A549 (cell line): Measurements from ENCODE around the gene JAKMIP1. TPM values are rescaled to one million over a fixed set of nuclear protein-coding genes. Genes with fewer than 3 reads are reported as not detected.
"Not testable (repeated sequence)": the region's sequence is repeated elsewhere in the genome, so short reads cannot be mapped to it uniquely, and the experiment has no call there.

Source experiments
- ATAC-seq, 2 experiments: fragments of 200-7000 bp in 1 of 2; fragments of >200 bp in 1 of 2; cut with Nextera tagmentation in 1 of 2; cut with Tn5 transposase in 1 of 2; 3 replicates each; pipeline versions ENCODE4 v1.8.0 to v1.9.1; 2018 to 2020; ENCODE audit warnings: mild to moderate bottlenecking in 1 of 2, moderate library complexity in 1 of 2
- CTCF ChIA-PET: fragments of 300-600 bp; sonication (Branson Sonifier 250); formaldehyde crosslinking; extraction: SDS; loops from one replicate; lab custom pipeline; 2021; ENCODE audit warnings: antibody characterized with exemption, inconsistent platforms; lab: Yijun Ruan, JAX
- POLR2A ChIA-PET: fragments of 350-600 bp; formaldehyde crosslinking; extraction: SDS; loops from one replicate; lab custom pipeline; 2021; ENCODE audit warnings: antibody characterized with exemption, inconsistent platforms; lab: Yijun Ruan, JAX
- DNase-seq, 2 experiments: peaks; one replicate each; pipeline versions ENCODE4 v3.0.0 to v3.0.0-alpha.2; 2011 to 2016; ENCODE audit warnings: low read depth in 1 of 2, low spot score in 1 of 2
- FAIRE-seq: peaks from 2 replicates; lab custom pipeline; 2011; peaks lifted over from hg19 to GRCh38; lab: Jason Lieb, UNC
- H3K27ac ChIP-seq, 2 experiments: fragments of >200 bp; sonication (Bioruptor Twin); formaldehyde crosslinking; 3 replicates each; pipeline ENCODE4 v1.5.1; 2016 to 2017
- H3K4me1 ChIP-seq: fragments of >200 bp; sonication (Bioruptor Twin); formaldehyde crosslinking; 3 replicates; pipeline ENCODE4 v1.6.1; 2016
- H3K4me2 ChIP-seq: fragments of >200 bp; sonication (Bioruptor Twin); formaldehyde crosslinking; 3 replicates; pipeline ENCODE4 v1.6.1; 2016
- H3K4me3 ChIP-seq: fragments of >200 bp; sonication (Bioruptor Twin); formaldehyde crosslinking; 3 replicates; pipeline ENCODE4 v1.5.1; 2016
- H3K9me3 ChIP-seq: fragments of >200 bp; sonication (Bioruptor Twin); formaldehyde crosslinking; 3 replicates; pipeline ENCODE4 v1.6.1; 2016
- BHLHE40 ChIP-seq: IDR thresholded peaks from 2 replicates; pipeline ENCODE4 v1.6.1; 2012; ENCODE audit warnings: low read depth, low read length, inconsistent platforms
- CHD4 ChIP-seq: fragments of 200-600 bp; sonication (generic); IDR thresholded peaks from 2 replicates; pipeline ENCODE4 v1.6.1; 2016; ENCODE audit warnings: antibody characterized with exemption, mild to moderate bottlenecking, borderline replicate concordance
- FOSB ChIP-seq: fragments of 250-450 bp; sonication (Bioruptor Pico); IDR thresholded peaks from 2 replicates; pipeline ENCODE4 v1.5.0; 2020; ENCODE audit warnings: mild to moderate bottlenecking, moderate library complexity
- GATA3 ChIP-seq: IDR thresholded peaks from 2 replicates; pipeline ENCODE4 v1.6.1; 2012; ENCODE audit warnings: borderline replicate concordance
- HDAC2 ChIP-seq: fragments of 200-600 bp; sonication (generic); IDR thresholded peaks from 2 replicates; pipeline ENCODE4 v1.6.1; 2016
- MAZ ChIP-seq: fragments of 150-350 bp; IDR thresholded peaks from 2 replicates; pipeline ENCODE4 v1.6.1; 2014; ENCODE audit warnings: antibody characterized with exemption, low read depth, low read length, borderline replicate concordance
- MYC ChIP-seq: IDR thresholded peaks from 2 replicates; pipeline ENCODE4 v1.6.1; 2012; ENCODE audit warnings: mild to moderate bottlenecking, inconsistent platforms, low read length, improper control_type of control experiment, borderline replicate concordance
- NFE2L2 ChIP-seq: fragments of 150-350 bp; conservative IDR thresholded peaks from 2 replicates; pipeline ENCODE4 v1.6.1; 2014; ENCODE audit warnings: low read length
- PHF8 ChIP-seq: fragments of 200-600 bp; sonication (generic); IDR thresholded peaks from 2 replicates; pipeline ENCODE4 v1.6.1; 2016; ENCODE audit warnings: low read depth, mild to moderate bottlenecking, antibody characterized with exemption, moderate library complexity, borderline replicate concordance
- RCOR1 ChIP-seq: fragments of 150-350 bp; IDR thresholded peaks from 2 replicates; pipeline ENCODE4 v1.6.1; 2014; ENCODE audit warnings: antibody characterized with exemption, low read length, low read depth
- SREBF2 ChIP-seq: fragments of 450-650 bp; IDR thresholded peaks from 2 replicates; pipeline ENCODE4 v1.6.1; 2014; ENCODE audit warnings: mild to moderate bottlenecking, moderate library complexity
- TP53 ChIP-seq: fragments of 250-450 bp; sonication (Bioruptor Pico); IDR thresholded peaks from 2 replicates; pipeline ENCODE4 v1.5.0; 2021; ENCODE audit warnings: mild to moderate bottlenecking, moderate library complexity
- ZFP36 ChIP-seq: fragments of 450-650 bp; IDR thresholded peaks from 2 replicates; pipeline ENCODE4 v1.6.1; 2014; ENCODE audit warnings: borderline replicate concordance; ENCODE audit not compliant: partially characterized antibody
- ZNF302 ChIP-seq: fragments of 250-450 bp; sonication (Bioruptor Pico); IDR thresholded peaks from 2 replicates; pipeline ENCODE4 v1.9.0; 2021; ENCODE audit warnings: inconsistent platforms, mild to moderate bottlenecking, moderate library complexity
- WGBS: methylation state at CpG from one replicate; pipeline ENCODE4 v1.1.6; 2017; ENCODE audit errors: missing lambda C conversion rate; 5-methylcytosine and 5-hydroxymethylcytosine counted together
- polyA plus RNA-seq, 4 experiments: library from polyadenylated mRNA; depleted of rRNA in 3 of 4; stranded (reverse); fragments of >200 nt; fragmentation: RNase III in 1 of 4; extraction: RNeasy Plus Mini Kit Qiagen cat#74134 plus additional on column Dnase treatment in 1 of 4; gene quantifications; 2 replicates in 3 of 4; 3 replicates in 1 of 4; pipeline ENCODE4 v1.2.3, GENCODE V29; 2011 to 2017
- TF ChIP-seq, protein P1 (sequence below): IDR thresholded peaks from 2 replicates; pipeline ENCODE4 v1.6.1; 2012
- TF ChIP-seq, protein P2 (sequence below): fragments of 250-450 bp; sonication (Bioruptor Pico); IDR thresholded peaks from 2 replicates; pipeline ENCODE4 v1.5.0; 2020; ENCODE audit warnings: low read depth, mild to moderate bottlenecking, moderate library complexity
- TF ChIP-seq, protein P3 (sequence below): fragments of >200 bp; sonication (Bioruptor Twin); formaldehyde crosslinking; IDR thresholded peaks from 3 replicates; pipeline ENCODE4 v1.5.1; 2016

JAKMIP1 gene
- polyA plus RNA-seq, 2 of the 4 experiments (the other 2 are of a cell fraction) = not detected

GRCh38 chr4:5993876-5994811, 206.2 kb downstream of the JAKMIP1 start:
- Histone ChIP-seq H3K4me2 (no peak overlapping the region), H3K9me3 (no peaks in the 10 kb centered on the region), H3K4me1 (no peaks in the 10 kb centered on the region), H3K4me3 (no peak overlapping the region), H3K27ac (no peak overlapping the region)
- no peak for TF ChIP-seq SREBF2
- TF ChIP-seq RCOR1 = no peak
- TF ChIP-seq GATA3 = no peak
- TF ChIP-seq PHF8 = no peak
- no peak for TF ChIP-seq MYC
- TF ChIP-seq, protein P1, sequence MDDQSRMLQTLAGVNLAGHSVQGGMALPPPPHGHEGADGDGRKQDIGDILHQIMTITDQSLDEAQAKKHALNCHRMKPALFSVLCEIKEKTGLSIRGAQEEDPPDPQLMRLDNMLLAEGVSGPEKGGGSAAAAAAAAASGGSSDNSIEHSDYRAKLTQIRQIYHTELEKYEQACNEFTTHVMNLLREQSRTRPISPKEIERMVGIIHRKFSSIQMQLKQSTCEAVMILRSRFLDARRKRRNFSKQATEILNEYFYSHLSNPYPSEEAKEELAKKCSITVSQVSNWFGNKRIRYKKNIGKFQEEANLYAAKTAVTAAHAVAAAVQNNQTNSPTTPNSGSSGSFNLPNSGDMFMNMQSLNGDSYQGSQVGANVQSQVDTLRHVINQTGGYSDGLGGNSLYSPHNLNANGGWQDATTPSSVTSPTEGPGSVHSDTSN = no peak
- TF ChIP-seq ZNF302 = no peak
- no peak for FAIRE-seq
- CTCF ChIA-PET = interaction anchor here (1.0 to 1.6 kb wide), 3 partner anchors 12 to 333 kb away, joined by 3 read pairs; no protein-coding TSS in a partner anchor
- WGBS = 60% methylated on average over 7 of the region's 23 CpGs
- POLR2A ChIA-PET = no interaction called here
- ATAC-seq = no peak
- no peak for DNase-seq

DNA sequence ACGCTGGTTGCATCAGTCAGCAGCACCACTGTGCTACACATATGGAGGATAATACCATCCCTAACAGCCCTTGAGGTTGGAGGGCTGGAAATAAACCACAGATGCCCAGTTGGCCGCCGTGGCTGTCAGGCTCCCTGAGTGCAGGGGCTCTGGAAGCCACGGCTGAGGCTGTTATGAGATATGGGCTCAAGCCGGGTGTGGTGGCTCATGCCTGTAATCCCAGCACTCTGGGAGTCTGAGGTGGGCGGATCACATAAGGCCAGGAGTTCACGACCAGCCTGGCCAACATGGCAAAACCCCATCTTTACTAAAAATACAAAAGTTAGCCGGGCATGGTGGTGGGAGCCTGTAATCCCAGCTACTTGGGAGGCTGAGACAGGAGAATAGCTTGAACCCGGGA, 207.0 kb downstream of the JAKMIP1 start:
- H3K4me1 ChIP-seq, FAIRE-seq, CTCF ChIA-PET, DNase-seq, H3K9me3 ChIP-seq, H3K4me3 ChIP-seq, ATAC-seq, POLR2A ChIA-PET, H3K4me2 ChIP-seq, H3K27ac ChIP-seq: not testable (repeated sequence)
- 42% methylated on average over 8 of the region's 9 CpGs for WGBS

- Histone ChIP-seq H3K4me1 (no peaks in the 10 kb centered on the region), H3K4me2 (no peak overlapping the region), H3K4me3 (no peak overlapping the region), H3K9me3 (no peaks in the 10 kb centered on the region), H3K27ac (no peak overlapping the region)
- no peak for ATAC-seq
- no peak for FAIRE-seq
- POLR2A ChIA-PET = no interaction called here
- CTCF ChIA-PET = no interaction called here
- no peak for DNase-seq
- no peak for TF ChIP-seq MAZ
- no peak for TF ChIP-seq CHD4
- no peak for TF ChIP-seq TP53 (CRISPR knock-in tag)
- no peak for TF ChIP-seq NFE2L2
- TF ChIP-seq FOSB (CRISPR knock-in tag) = no peak
- TF ChIP-seq, protein P2, sequence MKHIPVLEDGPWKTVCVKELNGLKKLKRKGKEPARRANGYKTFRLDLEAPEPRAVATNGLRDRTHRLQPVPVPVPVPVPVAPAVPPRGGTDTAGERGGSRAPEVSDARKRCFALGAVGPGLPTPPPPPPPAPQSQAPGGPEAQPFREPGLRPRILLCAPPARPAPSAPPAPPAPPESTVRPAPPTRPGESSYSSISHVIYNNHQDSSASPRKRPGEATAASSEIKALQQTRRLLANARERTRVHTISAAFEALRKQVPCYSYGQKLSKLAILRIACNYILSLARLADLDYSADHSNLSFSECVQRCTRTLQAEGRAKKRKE (CRISPR knock-in tag) = no peak
- no peak for TF ChIP-seq BHLHE40
- TF ChIP-seq, protein P3, sequence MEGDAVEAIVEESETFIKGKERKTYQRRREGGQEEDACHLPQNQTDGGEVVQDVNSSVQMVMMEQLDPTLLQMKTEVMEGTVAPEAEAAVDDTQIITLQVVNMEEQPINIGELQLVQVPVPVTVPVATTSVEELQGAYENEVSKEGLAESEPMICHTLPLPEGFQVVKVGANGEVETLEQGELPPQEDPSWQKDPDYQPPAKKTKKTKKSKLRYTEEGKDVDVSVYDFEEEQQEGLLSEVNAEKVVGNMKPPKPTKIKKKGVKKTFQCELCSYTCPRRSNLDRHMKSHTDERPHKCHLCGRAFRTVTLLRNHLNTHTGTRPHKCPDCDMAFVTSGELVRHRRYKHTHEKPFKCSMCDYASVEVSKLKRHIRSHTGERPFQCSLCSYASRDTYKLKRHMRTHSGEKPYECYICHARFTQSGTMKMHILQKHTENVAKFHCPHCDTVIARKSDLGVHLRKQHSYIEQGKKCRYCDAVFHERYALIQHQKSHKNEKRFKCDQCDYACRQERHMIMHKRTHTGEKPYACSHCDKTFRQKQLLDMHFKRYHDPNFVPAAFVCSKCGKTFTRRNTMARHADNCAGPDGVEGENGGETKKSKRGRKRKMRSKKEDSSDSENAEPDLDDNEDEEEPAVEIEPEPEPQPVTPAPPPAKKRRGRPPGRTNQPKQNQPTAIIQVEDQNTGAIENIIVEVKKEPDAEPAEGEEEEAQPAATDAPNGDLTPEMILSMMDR = no peak
- no peak for TF ChIP-seq HDAC2
- TF ChIP-seq GATA3 = no peak
- no peak for TF ChIP-seq ZFP36
- 40% methylated on average over 3 of the region's 11 CpGs for WGBS
These were observed 207.5 kb downstream of the JAKMIP1 start for GRCh38 chr4:5992828-5993321.
